AG08396 (cell line): ENCODE results near the gene ZC3H13.
"Not testable (repeated sequence)": the region's sequence is repeated elsewhere in the genome, so short reads cannot be mapped to it uniquely, and the experiment has no call there.

Source experiments
- DNase-seq: peaks from one replicate; pipeline ENCODE4 v3.0.0; 2012; ENCODE audit warnings: low spot score, mixed read lengths

ZC3H13 gene

DNA sequence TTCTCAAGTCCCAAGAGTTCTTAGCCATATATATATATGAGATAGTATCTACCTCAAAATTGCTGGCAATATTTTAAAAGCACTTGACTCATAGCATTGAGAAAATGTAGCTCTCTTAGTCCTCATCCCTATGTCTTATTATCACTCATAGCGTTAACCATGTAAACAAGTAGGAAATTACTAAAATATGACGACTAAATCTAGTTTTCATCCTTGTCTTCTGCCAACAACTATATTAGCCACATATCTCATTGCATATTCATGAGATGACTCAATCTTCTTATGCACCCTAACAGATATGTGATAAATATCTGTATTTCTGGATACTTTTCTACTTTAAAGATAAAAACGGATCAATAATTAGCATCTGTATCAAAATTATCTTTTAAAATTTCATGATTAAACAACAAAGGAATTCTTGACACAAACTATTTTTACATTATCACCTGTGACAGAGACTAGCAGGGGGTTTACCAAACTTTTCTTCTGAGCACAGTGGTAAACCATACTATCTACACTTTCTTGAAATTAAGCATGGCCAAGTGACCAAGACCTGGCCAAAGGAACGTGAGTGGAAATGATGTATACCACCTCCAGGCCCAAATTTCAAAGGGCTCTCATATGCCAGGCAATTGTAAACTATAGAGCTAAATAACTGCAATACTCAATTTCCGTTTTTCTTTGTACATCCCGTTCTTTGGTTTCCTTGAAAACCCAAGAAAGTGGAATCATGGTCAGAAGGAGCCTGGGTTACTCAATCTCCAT lies 45.7 kb downstream of the ZC3H13 start:
- DNase-seq, result no peak

DNA sequence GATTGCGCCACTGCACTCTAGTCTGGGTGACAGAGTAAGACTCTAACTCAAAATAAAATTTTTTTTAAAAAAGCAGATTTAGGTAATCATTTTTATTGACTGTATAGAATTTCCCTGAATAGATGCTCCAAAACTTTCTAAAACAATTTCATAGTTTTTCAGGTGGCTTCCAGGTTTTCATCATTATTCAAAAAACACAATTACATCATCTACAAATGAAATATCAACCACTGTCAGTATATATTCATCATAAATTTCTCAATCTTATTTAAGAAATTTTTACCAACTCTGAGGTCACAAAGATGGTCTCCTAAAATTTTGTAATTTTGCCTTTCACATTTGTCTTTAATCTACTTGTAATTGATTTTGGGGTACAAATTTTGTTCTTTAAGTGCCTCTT lies 48.1 kb downstream of the ZC3H13 start:
- DNase-seq, result no peak

DNA sequence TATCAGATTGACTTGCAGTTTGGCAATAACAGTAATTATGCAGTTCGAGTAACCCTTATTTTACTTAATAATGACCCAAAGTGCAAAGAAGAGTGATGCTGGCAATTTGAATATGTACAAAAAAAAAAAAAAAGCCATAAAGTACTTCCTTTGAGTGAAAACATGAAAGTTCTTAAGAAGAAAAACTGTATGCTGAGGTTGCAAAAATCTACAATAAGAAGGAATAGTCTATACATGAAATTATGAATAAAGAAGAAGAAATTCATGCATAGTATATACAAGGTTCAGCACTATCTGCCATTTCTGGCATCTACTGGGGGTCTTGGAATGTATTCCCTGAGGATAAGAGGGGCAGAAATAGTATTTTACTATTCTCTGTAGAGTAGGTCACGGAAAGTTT lies 55.9 kb downstream of the ZC3H13 start:
- no peak for DNase-seq

GRCh38 chr13:45995245-45995644 lies 57.3 kb downstream of the ZC3H13 start:
- DNase-seq, result no peak

DNA sequence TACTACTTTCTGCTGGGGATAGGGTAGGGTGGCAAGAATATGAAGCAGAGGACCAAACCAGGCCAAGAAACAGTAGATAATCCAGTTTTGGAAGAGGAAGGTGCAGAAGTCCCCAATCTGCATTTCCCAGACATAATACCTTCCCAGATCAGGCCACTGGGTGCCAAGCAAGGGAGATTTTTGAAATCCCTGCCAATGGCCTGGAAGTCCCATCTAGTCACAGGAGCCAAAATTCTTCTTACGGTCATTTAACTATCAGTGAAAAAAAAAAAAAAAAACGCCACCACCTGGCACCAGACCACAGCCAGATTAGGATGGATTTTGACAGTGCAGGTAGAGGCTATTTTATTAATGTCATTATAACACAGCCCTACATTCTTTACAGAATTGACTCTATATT lies 57.8 kb downstream of the ZC3H13 start:
- DNase-seq, result no peak

- DNase-seq, result peak; percentile 9
These were observed 62.9 kb downstream of the ZC3H13 start for GRCh38 chr13:45989607-45990006.

- DNase-seq, result not testable (repeated sequence)
These were observed 71.4 kb downstream of the ZC3H13 start for GRCh38 chr13:45981127-45981526.

GRCh38 chr13:45975337-45975736 lies 77.2 kb downstream of the ZC3H13 start:
- DNase-seq, result no peak

- DNase-seq, result no peak
These were observed 78.0 kb downstream of the ZC3H13 start for GRCh38 chr13:45974500-45974899.

DNA sequence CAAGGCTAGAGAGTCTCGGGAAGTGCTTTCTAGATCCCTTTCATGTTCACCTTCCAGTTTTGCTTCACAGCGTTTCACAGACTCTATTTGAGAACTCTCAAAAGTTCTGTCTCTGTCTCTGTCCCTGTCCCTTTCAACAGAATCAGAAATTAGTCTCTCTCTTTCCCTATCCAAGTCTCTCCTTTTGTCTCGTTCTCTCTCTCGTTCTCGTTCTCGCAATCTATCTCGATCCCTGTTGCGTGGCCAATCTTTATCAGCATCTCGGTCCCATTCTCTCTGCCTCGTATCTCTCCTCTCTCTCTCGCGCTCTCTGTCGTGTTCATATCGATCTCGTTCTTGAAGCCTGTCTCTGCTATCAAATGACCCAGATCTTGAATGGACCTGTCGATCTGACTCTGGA lies 85.0 kb downstream of the ZC3H13 start:
- no peak for DNase-seq

DNA sequence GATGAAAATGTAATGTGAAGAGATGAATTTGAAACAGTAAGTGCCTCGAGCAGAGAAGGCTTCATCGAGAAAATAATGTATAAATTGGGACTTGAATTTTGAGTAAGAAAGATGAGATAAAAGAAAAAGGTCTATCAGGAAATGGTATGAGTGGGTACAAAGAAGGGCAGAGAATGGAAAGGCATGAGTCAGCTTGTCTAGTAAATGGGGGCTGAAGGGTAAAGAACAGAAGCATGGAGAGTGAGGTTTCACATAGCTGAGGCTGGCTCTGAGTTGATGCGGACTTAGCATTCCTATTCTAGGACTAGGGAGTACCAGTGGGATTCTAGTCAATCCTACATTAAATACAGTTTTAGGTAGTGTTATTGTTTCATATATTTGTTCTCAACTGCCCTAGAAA lies 85.8 kb downstream of the ZC3H13 start:
- DNase-seq, result no peak

GRCh38 chr13:45961468-45961867 lies 91.1 kb downstream of the ZC3H13 start:
- DNase-seq, result no peak

DNA sequence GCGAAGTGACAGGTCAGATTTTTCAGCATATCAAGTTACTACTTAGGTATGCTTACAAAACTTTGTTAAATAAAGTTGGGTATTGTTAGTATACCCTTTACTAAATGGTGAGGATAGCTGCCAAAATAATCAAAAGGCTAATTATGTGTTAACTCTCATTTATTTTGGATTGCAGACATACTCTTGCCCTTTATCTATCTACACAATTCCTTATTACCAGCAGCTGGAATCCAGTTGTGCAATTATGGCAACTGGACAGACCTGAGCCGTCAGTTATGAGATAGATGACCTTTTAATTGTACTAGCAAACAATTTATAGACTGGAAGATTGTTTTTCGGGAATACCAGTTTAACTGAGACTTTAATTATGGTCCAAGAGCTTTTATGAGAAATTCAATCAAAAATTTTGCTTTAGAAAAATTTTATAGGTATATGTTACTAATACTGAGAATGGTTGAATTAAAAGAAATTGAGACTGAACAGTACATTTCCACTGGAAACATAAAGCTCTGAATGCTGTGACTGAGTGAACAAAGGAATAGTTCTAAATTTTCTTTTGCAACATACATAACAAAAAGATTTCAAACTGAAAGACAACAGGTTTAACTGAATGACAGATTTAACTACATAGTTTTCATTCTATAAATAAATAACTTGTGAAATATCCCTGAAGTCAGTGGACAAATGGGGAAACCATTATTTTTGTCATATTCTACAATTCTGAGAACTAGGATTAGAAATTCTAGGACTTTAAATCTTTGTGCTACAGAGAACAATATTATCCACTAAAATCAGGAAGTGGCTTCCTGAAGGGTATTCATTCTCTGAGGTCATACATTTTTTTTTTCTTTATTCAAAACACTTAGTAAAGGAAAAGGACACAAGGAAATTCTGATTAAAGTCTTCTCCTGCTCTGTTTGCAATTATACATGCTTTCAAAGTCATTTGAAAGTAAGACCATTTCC lies 97.4 kb downstream of the ZC3H13 start:
- DNase-seq, result no peak

GRCh38 chr13:45953082-45953481 lies 99.5 kb downstream of the ZC3H13 start:
- DNase-seq, result no peak

DNA sequence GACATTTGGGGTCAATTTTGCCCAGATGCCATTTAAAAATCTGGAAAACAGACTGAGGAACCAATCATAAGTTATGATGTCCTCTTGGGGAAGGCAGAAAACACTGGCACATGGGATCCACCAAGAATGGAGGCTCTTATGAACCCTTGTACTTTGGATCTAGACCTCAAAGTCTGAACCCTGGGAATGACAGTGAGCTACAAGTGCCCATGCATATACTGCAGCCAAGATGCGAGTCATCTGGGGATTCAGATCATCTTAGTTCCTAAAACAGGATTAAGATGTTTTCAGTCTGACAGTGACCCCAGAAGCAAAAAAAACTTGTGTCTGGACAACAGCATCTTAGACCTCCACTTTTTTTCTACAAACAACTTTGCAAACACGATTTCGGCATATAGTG lies 100.8 kb downstream of the ZC3H13 start:
- DNase-seq, result no peak

DNA sequence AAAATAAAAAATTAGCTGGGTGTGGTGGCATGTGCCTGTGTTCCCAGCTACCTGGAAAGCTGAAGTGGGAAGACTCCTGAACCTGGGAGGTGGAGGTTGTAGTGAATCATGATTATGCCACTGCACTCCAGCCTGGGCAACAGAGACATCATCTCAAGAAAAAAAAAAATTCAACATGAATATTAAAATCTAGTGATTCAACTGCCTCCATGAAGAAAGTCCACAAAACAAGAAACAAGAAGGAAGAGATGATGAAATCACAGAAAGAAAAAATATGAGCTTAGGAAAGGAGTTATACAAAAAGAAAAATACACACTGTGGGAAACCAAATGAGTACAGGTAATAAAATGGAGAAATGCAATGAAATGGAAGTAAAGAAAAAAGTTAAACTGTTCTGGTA lies 101.4 kb downstream of the ZC3H13 start:
- no peak for DNase-seq

DNA sequence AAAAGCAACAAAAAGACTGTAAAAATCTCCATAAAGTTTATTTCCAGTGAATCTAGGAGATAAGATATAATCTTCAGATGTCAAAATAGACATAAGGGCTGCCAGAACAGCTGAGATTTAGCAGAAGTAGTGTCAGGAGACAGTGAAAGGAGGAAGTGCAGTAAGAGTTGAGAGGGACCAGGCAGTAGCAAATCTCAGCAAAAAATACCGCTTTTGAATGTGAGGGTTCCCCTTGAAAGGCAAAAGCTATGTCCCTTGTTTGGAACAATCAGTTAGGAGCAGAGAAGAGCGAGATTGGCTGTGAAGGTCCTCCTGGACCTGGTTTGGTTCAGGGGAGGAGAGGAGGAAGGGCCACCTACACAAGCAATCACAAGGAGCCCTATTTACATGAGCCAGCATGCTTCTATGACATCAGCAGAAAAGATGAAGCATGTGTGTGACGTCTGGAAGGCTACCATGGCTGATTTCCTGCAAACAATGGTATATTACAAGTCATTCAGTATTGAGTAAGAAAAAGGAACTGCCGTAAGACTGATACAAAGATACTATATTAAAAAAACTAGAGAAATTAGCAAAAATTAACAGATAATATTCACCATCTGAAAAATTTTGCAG lies 102.1 kb downstream of the ZC3H13 start:
- no peak for DNase-seq

GRCh38 chr13:45949161-45949560 lies 103.4 kb downstream of the ZC3H13 start:
- DNase-seq, result no peak

DNA sequence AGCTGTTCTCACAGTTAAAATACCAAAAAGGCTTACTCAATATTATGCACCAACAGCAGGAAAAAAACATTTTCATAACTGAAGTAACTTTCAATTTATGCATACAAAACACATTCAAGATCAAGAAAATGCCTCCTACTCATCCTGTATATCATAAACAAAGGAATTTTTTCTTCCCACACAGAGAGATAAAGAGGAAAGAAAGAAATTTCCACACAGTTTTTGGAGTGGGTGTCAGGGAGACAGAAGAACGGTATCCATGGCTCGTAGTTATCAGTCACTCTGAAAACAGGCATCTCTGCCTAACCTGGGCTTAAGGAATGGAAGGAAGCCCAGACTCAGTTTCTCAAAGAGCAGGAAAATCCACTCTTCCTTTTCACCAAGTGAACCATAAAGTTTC lies 108.6 kb downstream of the ZC3H13 start:
- no peak for DNase-seq

DNA sequence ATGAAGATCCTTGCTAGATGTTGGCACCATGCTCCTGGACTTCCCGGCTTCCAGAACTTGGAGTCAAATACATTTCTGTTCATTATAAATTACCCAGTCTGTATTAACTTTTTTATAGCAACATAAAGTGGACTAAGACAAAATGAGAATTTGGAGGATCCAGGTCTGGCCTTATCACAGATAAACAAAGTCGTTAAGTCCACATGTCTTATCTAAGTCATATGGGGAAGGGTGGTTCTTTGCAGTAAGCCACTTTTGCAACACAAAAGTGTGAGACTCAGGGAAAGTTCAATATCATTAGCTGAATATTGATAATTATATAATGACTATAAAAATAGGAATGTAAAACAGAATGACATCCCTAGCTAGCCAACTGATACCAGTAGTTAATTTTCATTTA lies 109.4 kb downstream of the ZC3H13 start:
- no peak for DNase-seq

DNA sequence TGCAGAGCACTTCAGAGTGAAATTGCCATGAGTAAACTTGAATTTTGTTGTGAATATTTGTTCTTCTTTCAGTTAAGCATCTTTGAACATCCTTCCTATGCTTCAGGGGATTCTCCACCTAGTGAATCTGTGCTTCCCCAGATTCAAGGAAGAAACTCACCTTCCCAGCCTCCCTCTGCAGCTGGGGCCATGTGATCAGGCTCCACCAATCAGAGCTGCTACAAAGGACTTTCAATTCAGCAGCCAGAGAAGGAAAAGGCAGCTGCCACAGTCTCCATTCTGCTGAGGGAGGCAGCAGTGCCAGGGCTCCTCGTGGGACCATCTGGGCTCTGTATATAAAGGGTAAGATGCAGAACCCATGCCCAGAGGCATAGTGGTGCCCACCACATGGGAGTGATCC lies 111.3 kb downstream of the ZC3H13 start:
- DNase-seq, result no peak

DNA sequence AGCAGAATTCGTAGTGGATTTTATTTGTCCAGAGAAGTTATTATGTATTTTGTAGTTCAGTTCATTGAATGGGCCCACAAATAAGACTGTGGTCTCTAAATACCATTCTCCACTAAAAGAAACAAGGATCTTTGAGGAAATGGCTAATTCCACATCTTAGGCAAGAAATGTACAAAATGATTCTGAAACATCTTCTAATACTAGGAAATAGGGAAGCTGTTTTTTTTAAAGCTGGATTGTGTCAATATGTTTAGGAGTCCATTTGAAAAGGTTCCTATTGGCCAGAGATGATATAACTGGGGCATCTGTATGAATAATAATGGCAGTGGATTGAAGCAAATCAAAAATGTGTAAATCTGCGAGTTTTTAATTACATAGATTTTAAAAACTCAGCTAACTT lies 112.5 kb downstream of the ZC3H13 start:
- no peak for DNase-seq

DNA sequence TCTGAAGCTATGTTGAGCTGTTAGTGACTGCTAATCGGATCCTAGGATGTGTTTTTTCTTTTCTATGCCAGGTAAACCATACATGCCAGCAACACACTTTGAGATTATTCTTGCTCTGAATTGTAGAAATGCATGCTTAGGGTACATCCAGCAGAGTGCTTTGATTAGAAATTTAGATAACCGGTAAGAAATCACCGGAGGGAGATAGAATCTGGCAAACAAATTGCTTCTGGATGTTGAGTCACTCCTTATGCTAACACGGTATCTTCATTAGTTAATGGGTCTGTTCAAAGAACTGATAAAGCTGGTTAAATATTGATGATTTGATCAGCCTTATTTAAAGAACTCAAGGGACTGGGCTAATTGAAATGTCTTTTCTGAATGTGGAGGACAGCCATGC lies 115.9 kb downstream of the ZC3H13 start:
- no peak for DNase-seq
